GM19463 (cell line): Measurements from ENCODE around the gene AKAP5.

Experiments
- ATAC-seq: cut with Tn5 transposase; IDR thresholded peaks from one replicate; pipeline ENCODE4 v1.9.1; 2021; ENCODE audit warnings: mild to moderate bottlenecking, moderate library complexity; ENCODE audit not compliant: unreplicated experiment

The AKAP5 gene

GRCh38 chr14:64459405-64460136, 5.7 kb upstream of the AKAP5 start:
- ATAC-seq, result no peak

GRCh38 chr14:64461221-64461620, 4.1 kb upstream of the AKAP5 start:
- no peak for ATAC-seq

GRCh38 chr14:64463195-64463594, 2.1 kb upstream of the AKAP5 start:
- no peak for ATAC-seq

GRCh38 chr14:64463873-64464272, 1.4 kb upstream of the AKAP5 start:
- no peak for ATAC-seq

GRCh38 chr14:64464651-64465050, 648 bp upstream of the AKAP5 start:
- ATAC-seq, result no peak

GRCh38 chr14:64465831-64466554, 694 bp downstream of the AKAP5 start:
- no peak for ATAC-seq

GRCh38 chr14:64467101-64467500, 1.8 kb downstream of the AKAP5 start:
- no peak for ATAC-seq

- no peak for ATAC-seq
Measured at GRCh38 chr14:64467566-64467965, 2.3 kb downstream of the AKAP5 start.

GRCh38 chr14:64468451-64468850, 3.2 kb downstream of the AKAP5 start:
- no peak for ATAC-seq

- ATAC-seq, result no peak
Measured at GRCh38 chr14:64474041-64474440, 8.7 kb downstream of the AKAP5 start.

GRCh38 chr14:64474698-64475097, 9.4 kb downstream of the AKAP5 start:
- ATAC-seq, result no peak

GRCh38 chr14:64475585-64476273, 10.4 kb downstream of the AKAP5 start:
- no peak for ATAC-seq

GRCh38 chr14:64476438-64476837, 11.1 kb downstream of the AKAP5 start:
- ATAC-seq, result no peak

- ATAC-seq, result no peak
Measured at GRCh38 chr14:64478634-64479250, 13.4 kb downstream of the AKAP5 start.

- ATAC-seq, result no peak
Measured at GRCh38 chr14:64488590-64489099, 23.3 kb downstream of the AKAP5 start.

GRCh38 chr14:64491637-64492036, 26.3 kb downstream of the AKAP5 start:
- ATAC-seq, result no peak

- no peak for ATAC-seq
Measured at GRCh38 chr14:64493455-64493854, 28.2 kb downstream of the AKAP5 start.

- ATAC-seq, result no peak
Measured at GRCh38 chr14:64495252-64495651, 30.0 kb downstream of the AKAP5 start.

GRCh38 chr14:64496764-64497163, 31.5 kb downstream of the AKAP5 start:
- no peak for ATAC-seq

GRCh38 chr14:64500088-64500487, 34.8 kb downstream of the AKAP5 start:
- no peak for ATAC-seq
